Right lobe of liver (tissue), 6 donors: Measurements from ENCODE around the gene GOLGA1. TPM values are rescaled to one million over a fixed set of nuclear protein-coding genes. Genes with fewer than 3 reads are reported as not detected.

Experiments used
- ATAC-seq, 4 donors: fragments of 200-7000 bp; cut with Tn5 transposase; one replicate each; pipeline ENCODE4 v1.9.1; 2020; ENCODE audit warnings: mild to moderate bottlenecking in 4 of 4, moderate library complexity in 4 of 4
- DNase-seq, 3 donors: peaks; one replicate each; pipeline ENCODE4 v3.0.0-alpha.2; 2020
- H3K27ac ChIP-seq, 3 donors: fragments of 200-600 bp; one replicate each; pipeline ENCODE4 v1.8.0; 2022
- H3K27me3 ChIP-seq, 2 donors: fragments of 200-600 bp; one replicate each; pipeline ENCODE4 v1.8.0; 2022
- H3K36me3 ChIP-seq, 4 donors: fragments of 200-600 bp; sonication (generic) in 1 of 4; one replicate each; pipeline versions ENCODE4 v1.5.1 to v1.8.0; 2017 to 2022; ENCODE audit warnings: control low read depth in 1 of 4
- H3K4me1 ChIP-seq, 4 donors: fragments of 200-600 bp; sonication (generic) in 1 of 4; one replicate each; pipeline versions ENCODE4 v1.5.1 to v1.8.0; 2017 to 2022; ENCODE audit warnings: control low read depth in 1 of 4
- H3K4me3 ChIP-seq, 3 donors: fragments of 200-600 bp; one replicate each; pipeline ENCODE4 v1.8.0; 2022
- H3K9me3 ChIP-seq, 4 donors: fragments of 200-600 bp; sonication (generic) in 1 of 4; one replicate each; pipeline versions ENCODE4 v1.5.1 to v1.8.0; 2017 to 2022; ENCODE audit warnings: control low read depth in 1 of 4
- CTCF ChIP-seq, 4 donors: fragments of 200-600 bp in 3 of 4; fragments of 450-650 bp in 1 of 4; IDR thresholded peaks; one replicate each; pipeline versions ENCODE4 v1.5.1 to v1.8.0; 2016 to 2022; ENCODE audit warnings: antibody characterized with exemption in 4 of 4, mild to moderate bottlenecking in 2 of 4
- POLR2A ChIP-seq: fragments of 450-650 bp; IDR thresholded peaks from one replicate; pipeline ENCODE4 v1.6.1; 2017; ENCODE audit warnings: antibody characterized with exemption, mild to moderate bottlenecking
- WGBS: methylation state at CpG from one replicate; pipeline ENCODE4 v1.1.6; 2018; ENCODE audit warnings: low coverage, low lambda C conversion rate; ENCODE audit not compliant: insufficient coverage; ENCODE audit errors: missing lambda C conversion rate; 5-methylcytosine and 5-hydroxymethylcytosine counted together
- intact Hi-C, 2 donors: fragments of 100-400 bp; cut with DNase I; formaldehyde crosslinking; loops; one replicate each; pipeline versions ENCODE4 v1.11.2 to v1.14.1; 2022
- total RNA-seq, 6 experiments: library from RNA; depleted of rRNA in 2 of 6; stranded (reverse); fragments of >200 nt in 2 of 6; fragmentation: NEBNext Ultra II Directional in 3 of 6; extraction: Animal tissue kit (Norgen Biotek cat#: 25700) in 3 of 6; gene quantifications; one replicate each; pipeline versions ENCODE4 v1.1.0 to v1.2.4, GENCODE V29; 2016 to 2023
- donor health status: DM: no; HTN: yes; CAD: no.
- donor health status: DM: no; HTN: no; CAD: no.
- donor health status: DM: no; HTN: no; CAD: no.
- donor health status: DM: no; HTN: yes; CAD: no.
- donor health status: DM: no; HTN: yes; CAD: no.

Gene GOLGA1
- total RNA-seq, 6 experiments from 2014 or later: 10.2 to 16.2 (median 12.5) TPM

DNA sequence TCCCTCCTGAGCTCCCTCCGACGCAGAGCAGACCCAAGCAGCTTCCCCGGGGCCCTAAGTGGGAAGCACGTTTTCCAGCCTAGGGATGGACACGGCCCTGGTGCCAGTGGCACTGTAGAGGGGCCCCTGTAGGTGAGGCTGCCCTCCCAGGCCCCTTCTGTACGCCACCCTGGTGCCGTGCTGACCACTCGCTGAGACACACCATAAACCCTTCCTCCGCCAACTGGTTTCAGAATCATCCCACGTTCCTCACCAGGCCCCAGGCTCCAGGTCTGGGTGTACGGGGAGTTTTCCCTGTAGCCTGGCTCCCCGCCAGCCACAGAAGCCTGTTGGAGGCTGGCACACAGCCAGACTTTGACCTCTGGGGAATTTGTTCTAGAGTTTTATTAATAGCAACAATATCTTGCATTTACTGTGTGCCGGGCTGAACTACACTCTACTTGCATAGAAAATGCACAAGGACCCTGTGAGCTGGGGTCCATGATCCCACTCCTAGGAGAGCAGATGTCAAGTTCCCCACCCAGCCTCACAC lies 105.8 kb downstream of the GOLGA1 start:
- intact Hi-C loops: no loop called here
- Histone ChIP-seq H3K9me3 (no peaks in the 10 kb centered on the region), H3K27ac (no peak overlapping the region), H3K4me3 (no peak overlapping the region), H3K36me3 (no peaks in the 10 kb centered on the region), H3K4me1 (no peaks in the 10 kb centered on the region), H3K27me3 (no peaks in the 10 kb centered on the region)
- DNase-seq: peak in 1 of 3 donors; percentile 58
- TF ChIP-seq CTCF (IDR thresholded peaks at IDR 0.05): no peak
- TF ChIP-seq POLR2A: no peak
- 26% methylated on average over 5 of the region's 13 CpGs for WGBS
- peak in 2 of 4 donors; percentile 18 to 33 for ATAC-seq

GRCh38 chr9:124834591-124834990 lies 106.3 kb downstream of the GOLGA1 start:
- no peaks in the 10 kb centered on the region for H3K4me1 ChIP-seq
- ATAC-seq (no peak), DNase-seq (no peak)
- H3K4me3 ChIP-seq: no peak overlapping the region
- H3K36me3 ChIP-seq: no peaks in the 10 kb centered on the region
- no peaks in the 10 kb centered on the region for H3K27me3 ChIP-seq
- no peaks in the 10 kb centered on the region for H3K9me3 ChIP-seq
- 40% methylated on average over 1 of the region's 7 CpGs for WGBS
- TF ChIP-seq POLR2A: no peak
- no peak for TF ChIP-seq CTCF (IDR thresholded peaks at IDR 0.05)
- intact Hi-C loops: no loop called here
- H3K27ac ChIP-seq: no peak overlapping the region

DNA sequence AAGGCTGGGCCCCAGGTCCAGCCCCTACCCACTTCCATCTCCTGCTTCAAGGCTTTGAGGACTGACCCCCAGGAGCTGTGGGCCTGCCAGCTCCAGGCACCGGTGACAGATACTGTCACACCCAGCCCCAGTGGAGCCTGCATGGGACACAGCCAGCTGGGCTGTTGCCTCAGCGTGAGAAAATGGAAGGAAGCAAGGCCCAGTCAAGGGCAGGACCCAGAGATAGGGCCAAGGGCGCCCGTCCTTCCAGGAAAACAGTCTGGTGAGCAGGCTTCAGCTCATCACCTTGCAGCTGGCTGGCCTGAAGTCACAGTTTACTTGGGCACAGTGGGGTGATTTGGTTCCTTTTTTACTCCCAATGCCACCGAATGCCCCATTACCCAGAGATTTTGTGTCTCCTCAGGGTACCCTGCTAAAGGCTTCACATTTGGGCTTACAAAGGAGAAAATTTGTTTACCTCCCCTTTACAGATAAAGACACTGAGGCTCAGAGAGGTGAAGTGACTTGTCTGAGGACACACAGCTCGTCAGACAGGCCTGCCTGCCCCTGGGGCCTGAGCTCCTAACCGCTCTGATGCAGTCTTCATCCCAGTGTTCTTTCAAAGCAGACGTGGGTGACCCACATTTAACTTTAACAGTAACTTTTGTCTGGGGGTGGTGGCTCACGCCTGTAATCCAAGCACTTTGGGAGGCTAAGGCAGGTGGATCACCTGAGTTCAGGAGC lies 109.1 kb downstream of the GOLGA1 start:
- WGBS: 70% methylated on average over 3 of the region's 9 CpGs
- intact Hi-C loops: no loop called here
- ATAC-seq: peak; percentile 69 to 85 (median 76)
- TF ChIP-seq CTCF (IDR thresholded peaks at IDR 0.05) (no peak), POLR2A (no peak)
- Histone ChIP-seq H3K36me3 (no peaks in the 10 kb centered on the region), H3K27me3 (no peaks in the 10 kb centered on the region), H3K27ac (no peak overlapping the region), H3K4me3 (no peak overlapping the region), H3K4me1 (no peaks in the 10 kb centered on the region), H3K9me3 (no peaks in the 10 kb centered on the region)
- DNase-seq: no peak

DNA sequence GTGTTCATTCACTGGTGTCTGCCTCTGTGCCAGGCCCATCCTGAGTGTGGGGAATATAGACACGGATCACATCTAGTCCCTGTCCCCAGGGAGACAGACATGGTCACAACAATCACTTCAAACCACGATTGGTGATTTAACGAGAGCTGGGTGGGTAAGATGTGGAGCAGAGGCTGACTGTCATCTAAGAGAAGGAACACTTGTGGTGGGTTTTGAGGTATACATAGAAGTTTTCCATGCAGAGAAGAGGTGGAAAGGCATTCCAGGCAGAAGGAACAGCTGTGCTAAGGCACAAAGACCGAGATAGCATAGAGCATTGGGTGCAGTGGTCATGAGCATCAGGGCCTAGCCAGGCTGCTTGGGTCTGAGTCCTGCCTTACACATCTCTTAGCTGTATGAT lies 110.3 kb downstream of the GOLGA1 start:
- Histone ChIP-seq H3K27me3 (no peaks in the 10 kb centered on the region), H3K4me3 (no peak overlapping the region), H3K4me1 (no peaks in the 10 kb centered on the region), H3K9me3 (no peaks in the 10 kb centered on the region), H3K27ac (no peak overlapping the region), H3K36me3 (no peaks in the 10 kb centered on the region)
- no peak for ATAC-seq
- no peak for DNase-seq
- TF ChIP-seq CTCF (IDR thresholded peaks at IDR 0.05) (no peak), POLR2A (no peak)
- 54% methylated on average over 4 of the region's 4 CpGs for WGBS
- intact Hi-C loops: no loop called here
